ENCODE data around the gene VIPAS39.

Gene VIPAS39

DNA sequence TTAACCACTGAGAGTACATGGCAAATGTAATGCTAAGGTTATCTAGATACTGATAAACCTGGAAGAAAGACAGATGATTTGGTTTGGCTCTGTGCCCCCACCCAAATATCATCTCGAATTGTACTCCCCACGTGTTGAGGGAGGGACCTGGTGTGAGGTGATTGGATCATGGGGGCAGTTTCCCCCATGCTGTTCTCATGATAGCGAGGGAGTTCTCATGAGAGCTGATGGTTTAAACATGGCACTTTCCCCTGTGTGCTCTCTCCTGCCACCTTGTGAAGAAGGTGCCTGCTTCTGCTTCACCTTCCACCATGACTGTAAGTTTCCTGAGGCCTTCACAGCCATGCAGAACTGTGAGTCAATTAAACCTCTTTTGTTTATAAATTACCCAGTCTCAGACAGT lies 48.3 kb downstream of the VIPAS39 start:
- intact Hi-C loops (cut with DNase I; ENCODE audit: low total_unique reads), result no loop called here
- Histone ChIP-seq H3K27me3 (no peaks in the 10 kb centered on the region), H3K36me3 (no peaks in the 10 kb centered on the region), H3K4me3 (no peak overlapping the region), H3K4me1 (no peaks in the 10 kb centered on the region), H3K27ac (no peak overlapping the region), H3K9me3 (no peaks in the 10 kb centered on the region)
- TF ChIP-seq, protein P1, sequence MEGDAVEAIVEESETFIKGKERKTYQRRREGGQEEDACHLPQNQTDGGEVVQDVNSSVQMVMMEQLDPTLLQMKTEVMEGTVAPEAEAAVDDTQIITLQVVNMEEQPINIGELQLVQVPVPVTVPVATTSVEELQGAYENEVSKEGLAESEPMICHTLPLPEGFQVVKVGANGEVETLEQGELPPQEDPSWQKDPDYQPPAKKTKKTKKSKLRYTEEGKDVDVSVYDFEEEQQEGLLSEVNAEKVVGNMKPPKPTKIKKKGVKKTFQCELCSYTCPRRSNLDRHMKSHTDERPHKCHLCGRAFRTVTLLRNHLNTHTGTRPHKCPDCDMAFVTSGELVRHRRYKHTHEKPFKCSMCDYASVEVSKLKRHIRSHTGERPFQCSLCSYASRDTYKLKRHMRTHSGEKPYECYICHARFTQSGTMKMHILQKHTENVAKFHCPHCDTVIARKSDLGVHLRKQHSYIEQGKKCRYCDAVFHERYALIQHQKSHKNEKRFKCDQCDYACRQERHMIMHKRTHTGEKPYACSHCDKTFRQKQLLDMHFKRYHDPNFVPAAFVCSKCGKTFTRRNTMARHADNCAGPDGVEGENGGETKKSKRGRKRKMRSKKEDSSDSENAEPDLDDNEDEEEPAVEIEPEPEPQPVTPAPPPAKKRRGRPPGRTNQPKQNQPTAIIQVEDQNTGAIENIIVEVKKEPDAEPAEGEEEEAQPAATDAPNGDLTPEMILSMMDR (IDR thresholded peaks at IDR 0.05), result no peak
- DNase-seq, result no peak

DNA sequence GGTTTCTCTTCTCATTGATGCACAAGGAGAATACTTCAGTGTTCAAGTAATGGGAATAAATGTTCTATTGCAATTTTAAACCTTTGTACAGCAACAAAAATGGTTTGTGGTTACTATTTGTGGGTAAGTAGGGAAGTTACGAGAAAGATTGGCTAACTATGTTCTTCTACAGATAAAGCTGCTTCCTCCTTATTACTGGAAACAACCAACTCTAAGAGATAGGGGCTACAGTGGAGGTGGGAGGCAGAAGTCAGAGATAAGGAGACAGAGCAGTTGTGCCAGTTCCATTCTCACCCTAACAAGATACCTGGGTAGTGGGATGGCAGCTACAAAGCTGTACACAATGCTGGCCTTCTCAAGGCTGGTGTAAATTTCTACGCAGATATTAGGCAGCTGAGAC lies 50.2 kb downstream of the VIPAS39 start:
- H3K27me3 ChIP-seq, result no peaks in the 10 kb centered on the region
- no peak overlapping the region for H3K4me3 ChIP-seq
- TF ChIP-seq, protein P1 (IDR thresholded peaks at IDR 0.05), result no peak
- intact Hi-C loops (cut with DNase I; ENCODE audit: low total_unique reads), result no loop called here
- no peaks in the 10 kb centered on the region for H3K36me3 ChIP-seq
- no peak for DNase-seq
- H3K27ac ChIP-seq, result no peak overlapping the region
- no peaks in the 10 kb centered on the region for H3K4me1 ChIP-seq
- H3K9me3 ChIP-seq, result no peaks in the 10 kb centered on the region

DNA sequence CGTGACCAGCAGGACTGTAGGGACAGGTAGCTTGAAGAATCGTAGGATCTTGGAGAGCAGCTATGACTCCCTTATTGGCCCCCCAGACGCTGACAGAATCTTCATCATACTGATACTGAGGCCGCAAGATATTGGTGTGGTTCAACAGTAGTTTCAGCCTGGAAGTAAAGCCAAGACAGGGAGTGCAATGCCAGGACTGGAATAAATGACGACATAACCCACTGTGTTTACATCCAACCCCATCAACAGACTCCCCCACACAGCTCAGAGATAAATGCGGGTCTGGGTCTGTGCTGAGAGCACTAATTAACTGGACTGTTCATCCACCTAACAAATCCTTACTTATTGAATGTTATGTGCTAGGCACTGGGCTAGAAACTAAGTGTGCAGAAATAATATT lies 50.7 kb downstream of the VIPAS39 start:
- Histone ChIP-seq H3K27ac (no peak overlapping the region), H3K27me3 (no peaks in the 10 kb centered on the region), H3K36me3 (no peaks in the 10 kb centered on the region), H3K9me3 (no peaks in the 10 kb centered on the region), H3K4me3 (no peak overlapping the region), H3K4me1 (no peaks in the 10 kb centered on the region)
- TF ChIP-seq, protein P1 (IDR thresholded peaks at IDR 0.05), result no peak
- DNase-seq, result no peak
- intact Hi-C loops (cut with DNase I; ENCODE audit: low total_unique reads), result no loop called here

DNA sequence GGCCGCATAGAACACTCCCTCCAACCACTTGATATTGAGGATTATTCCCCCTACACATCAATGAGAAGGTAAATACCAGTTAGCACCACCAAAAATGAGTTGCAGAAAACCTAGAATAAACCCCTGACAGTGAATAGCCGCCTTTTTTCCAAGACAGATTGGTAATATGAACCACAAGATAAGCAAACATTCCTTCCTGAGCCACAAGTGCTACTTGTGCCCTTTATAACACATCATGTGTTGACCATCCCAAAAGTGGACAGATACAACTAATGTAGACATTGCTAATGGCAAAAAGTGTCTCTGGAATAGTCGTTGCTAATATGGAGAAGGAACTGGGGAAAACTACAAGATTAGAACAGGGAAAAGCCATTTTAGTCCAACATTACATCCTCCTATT lies 51.3 kb downstream of the VIPAS39 start:
- no peak overlapping the region for H3K4me3 ChIP-seq
- no peak overlapping the region for H3K27ac ChIP-seq
- H3K9me3 ChIP-seq, result no peaks in the 10 kb centered on the region
- no peaks in the 10 kb centered on the region for H3K27me3 ChIP-seq
- TF ChIP-seq, protein P1 (IDR thresholded peaks at IDR 0.05), result no peak
- H3K36me3 ChIP-seq, result no peaks in the 10 kb centered on the region
- DNase-seq, result no peak
- intact Hi-C loops (cut with DNase I; ENCODE audit: low total_unique reads), result no loop called here
- no peaks in the 10 kb centered on the region for H3K4me1 ChIP-seq

DNA sequence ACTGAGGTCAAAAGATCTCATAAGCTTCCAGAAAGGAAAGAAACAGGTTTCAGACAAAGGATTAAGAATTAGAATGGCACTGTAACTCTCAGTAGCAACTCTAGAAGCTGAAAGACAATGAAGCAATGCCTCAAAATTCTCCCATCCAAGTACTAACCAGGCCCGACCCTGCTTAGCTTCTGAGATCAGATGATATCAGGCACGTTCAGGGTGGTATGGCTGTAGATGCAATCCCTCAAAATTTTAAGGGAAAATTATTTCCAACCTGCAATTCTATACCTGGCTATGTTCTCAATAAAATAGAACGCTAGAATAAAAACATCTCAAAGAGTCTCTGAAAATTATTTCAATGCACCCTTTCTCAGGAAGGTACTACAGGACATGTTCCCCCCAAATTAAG lies 53.6 kb downstream of the VIPAS39 start:
- intact Hi-C loops (cut with DNase I; ENCODE audit: low total_unique reads), result no loop called here
- Histone ChIP-seq H3K27ac (no peak overlapping the region), H3K36me3 (no peaks in the 10 kb centered on the region), H3K9me3 (no peaks in the 10 kb centered on the region), H3K4me3 (no peak overlapping the region), H3K4me1 (no peaks in the 10 kb centered on the region), H3K27me3 (no peaks in the 10 kb centered on the region)
- TF ChIP-seq, protein P1 (IDR thresholded peaks at IDR 0.05), result no peak
- DNase-seq, result no peak

DNA sequence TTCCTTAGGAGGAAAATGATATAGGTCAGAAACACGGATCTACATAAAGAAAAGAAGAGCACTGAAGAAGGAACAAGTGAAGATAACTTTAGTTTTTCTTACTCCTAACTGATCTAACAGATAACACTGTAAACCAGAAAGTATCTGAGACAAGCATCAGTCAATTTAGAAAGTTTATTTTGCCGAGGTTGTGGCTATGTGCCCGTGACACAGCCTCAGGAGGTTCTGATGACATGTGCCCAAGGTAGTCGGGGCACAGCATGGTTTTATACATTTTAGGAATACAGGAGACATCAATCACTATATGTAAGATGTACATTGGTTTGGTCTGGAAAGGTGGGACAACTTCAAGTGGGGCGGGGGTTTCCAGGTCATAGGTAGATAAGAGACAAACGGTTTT lies 57.2 kb downstream of the VIPAS39 start:
- H3K4me1 ChIP-seq, result no peaks in the 10 kb centered on the region
- intact Hi-C loops (cut with DNase I; ENCODE audit: low total_unique reads), result no loop called here
- no peaks in the 10 kb centered on the region for H3K9me3 ChIP-seq
- no peaks in the 10 kb centered on the region for H3K36me3 ChIP-seq
- no peaks in the 10 kb centered on the region for H3K27me3 ChIP-seq
- no peak overlapping the region for H3K27ac ChIP-seq
- H3K4me3 ChIP-seq, result no peak overlapping the region
- DNase-seq, result no peak
- TF ChIP-seq, protein P1 (IDR thresholded peaks at IDR 0.05), result no peak
